K562 (cell line): ENCODE results near the gene GRIN2D. TPM values are rescaled to one million over a fixed set of nuclear protein-coding genes. Genes with fewer than 3 reads are reported as not detected.

Experiments
- ATAC-seq: fragments of 200-7000 bp; cut with Tn5 transposase; 3 replicates; pipeline ENCODE4 v1.9.1; 2020; ENCODE audit warnings: moderate library complexity
- BruUV-seq: library from RNA; stranded (reverse); fragments of 400-500 nt; replicated peaks from 2 replicates; lab custom pipeline; 2021; lab: Mats Ljungman, UMichigan
- CTCF ChIA-PET: fragments of 300-600 bp; formaldehyde crosslinking; extraction: SDS; loops from one replicate; lab custom pipeline; 2021; ENCODE audit warnings: low intra/inter-chr PET ratio; lab: Yijun Ruan, JAX
- POLR2A ChIA-PET: fragments of 300-600, 350-650 bp; sonication (Branson Sonifier 250); formaldehyde crosslinking; extraction: SDS; loops from one replicate; lab custom pipeline; 2021; ENCODE audit warnings: antibody characterized with exemption, inconsistent platforms; lab: Yijun Ruan, JAX
- DNase-seq, 4 experiments: peaks; one replicate each; pipeline versions ENCODE4 v3.0.0 to v3.0.0-alpha.2; 2011 to 2018; ENCODE audit warnings: low spot score in 3 of 4, mixed read lengths in 3 of 4; ENCODE audit errors: extremely low read depth in 1 of 4
- FAIRE-seq: peaks from 2 replicates; lab custom pipeline; 2011; peaks lifted over from hg19 to GRCh38; lab: Jason Lieb, UNC
- H2AFZ ChIP-seq: 2 replicates; pipeline ENCODE4 v1.6.0; 2011; ENCODE audit warnings: low read depth, low read length, control low read depth, inconsistent platforms
- H3K27ac ChIP-seq: fragments of 200-600 bp; 3 replicates; pipeline ENCODE4 v1.8.0; 2011; ENCODE audit warnings: low read depth, mild to moderate bottlenecking, control low read depth, inconsistent platforms, low read length, moderate library complexity, mixed read lengths; ENCODE audit errors: extremely low read depth
- H3K27me3 ChIP-seq, 2 experiments: fragments of 300-600 bp in 1 of 2; 2 replicates in 1 of 2; 3 replicates in 1 of 2; pipeline versions ENCODE4 v1.6.0 to v1.8.0; 2011; ENCODE audit warnings: inconsistent platforms in 2 of 2, low read length in 2 of 2, mild to moderate bottlenecking in 1 of 2, mixed read lengths in 1 of 2, moderate library complexity in 1 of 2; ENCODE audit not compliant: control insufficient read depth in 2 of 2, insufficient read depth in 2 of 2
- H3K36me3 ChIP-seq: fragments of 300-600 bp; 3 replicates; pipeline ENCODE4 v1.8.0; 2011; ENCODE audit warnings: mild to moderate bottlenecking, low read length, inconsistent platforms; ENCODE audit not compliant: control insufficient read depth, insufficient read depth
- H3K4me1 ChIP-seq, 2 experiments: fragments of 200-600 bp in 1 of 2; replicated peaks in 1 of 2; 2 replicates in 1 of 2; 3 replicates in 1 of 2; pipeline versions ENCODE4 v1.5.1 to v1.8.0; 2011; ENCODE audit warnings: inconsistent platforms in 2 of 2, low read length in 2 of 2, mild to moderate bottlenecking in 1 of 2, mixed read lengths in 1 of 2, moderate library complexity in 1 of 2; ENCODE audit not compliant: control insufficient read depth in 2 of 2, insufficient read depth in 2 of 2
- H3K4me2 ChIP-seq: 2 replicates; pipeline ENCODE4 v1.6.1; 2011; ENCODE audit warnings: low read length, control low read depth, inconsistent platforms, mixed read lengths; ENCODE audit not compliant: insufficient read depth
- H3K4me3 ChIP-seq: fragments of 200-600 bp; sonication (generic), shearing (Covaris generic); 2 replicates; pipeline ENCODE4 v1.5.1; 2016; ENCODE audit warnings: control low read depth, inconsistent platforms
- H3K79me2 ChIP-seq: fragments of 200-600 bp; 3 replicates; pipeline ENCODE4 v1.8.0; 2011; ENCODE audit warnings: low read length, inconsistent platforms; ENCODE audit not compliant: control insufficient read depth, insufficient read depth
- H3K9ac ChIP-seq, 2 experiments: 2 replicates each; pipeline versions ENCODE4 v1.6.0 to v1.6.1; 2011; ENCODE audit warnings: low read depth in 2 of 2, low read length in 2 of 2, control low read depth in 1 of 2, inconsistent platforms in 1 of 2, mild to moderate bottlenecking in 1 of 2, mixed read lengths in 1 of 2; ENCODE audit not compliant: insufficient read depth in 1 of 2
- H3K9me1 ChIP-seq: one replicate; pipeline ENCODE4 v1.6.0; 2011; ENCODE audit warnings: inconsistent platforms, mild to moderate bottlenecking, low read length, moderate library complexity; ENCODE audit not compliant: control insufficient read depth, insufficient read depth
- H3K9me3 ChIP-seq: replicated peaks from 2 replicates; pipeline ENCODE4 v1.5.1; 2011; ENCODE audit warnings: low read depth, low read length, inconsistent platforms; ENCODE audit not compliant: control insufficient read depth, insufficient read depth
- H4K20me1 ChIP-seq: replicated peaks from 2 replicates; pipeline ENCODE4 v1.6.1; 2011; ENCODE audit warnings: low read length, inconsistent platforms, mixed read lengths; ENCODE audit not compliant: control insufficient read depth, insufficient read depth
- GTF2E2 ChIP-seq: fragments of 200-800 bp; sonication (Bioruptor generic); IDR thresholded peaks from 2 replicates; pipeline ENCODE4 v1.6.1; 2016; ENCODE audit warnings: missing genetic modification characterization, missing compliant biosample characterization
- RBFOX2 ChIP-seq: fragments of 200-400 bp; formaldehyde crosslinking; IDR thresholded peaks from 2 replicates; pipeline ENCODE4 v1.6.1; 2017; ENCODE audit warnings: low read depth, mild to moderate bottlenecking, low read length, moderate library complexity
- ZFX ChIP-seq: sonication (generic); formaldehyde crosslinking; IDR thresholded peaks from 2 replicates; pipeline ENCODE4 v1.8.0; 2022; ENCODE audit warnings: mild to moderate bottlenecking, missing genetic modification reagents, moderate library complexity
- WGBS: fragments of 100-300 bp; shearing (Covaris generic); methylation state at CpG from one replicate; pipeline ENCODE4 v1.1.6; 2016; ENCODE audit warnings: low coverage, mixed read lengths; ENCODE audit not compliant: insufficient coverage; ENCODE audit errors: missing lambda C conversion rate; 5-methylcytosine and 5-hydroxymethylcytosine counted together
- in situ Hi-C: fragments of 300-500 bp; cut with MboI; formaldehyde crosslinking; loops from 4 replicates; pipeline ENCODE4 v1.15.0; 2018; ENCODE audit warnings: inconsistent platforms, mixed read lengths
- intact Hi-C: fragments of 100-400 bp; cut with micrococcal nuclease; formaldehyde crosslinking; loops from 2 replicates; pipeline ENCODE4 v1.14.2; 2022
- polyA plus RNA-seq, 8 experiments: library from polyadenylated mRNA; depleted of rRNA in 4 of 8; stranded (reverse) in 5 of 8; unstranded in 3 of 8; fragments of >200 nt; fragmentation: Nextera tagmentation in 2 of 8; fragmentation: Illumina TruSeq in 1 of 8; extraction: Ambion mirVana in 2 of 8; extraction: Trizol in 1 of 8; gene quantifications; 2 replicates each; pipeline versions ENCODE4 v1.2.1 to v1.2.3, GENCODE V29; 2011 to 2014; ENCODE audit warnings: inconsistent platforms in 1 of 8, missing spikeins in 1 of 8
- total RNA-seq, 7 experiments: library from RNA; depleted of rRNA in 6 of 7; stranded (reverse); fragments of >200 nt in 6 of 7; fragmentation: Illumina TruSeq in 2 of 7; extraction: Trizol in 2 of 7; gene quantifications; 2 replicates each; pipeline versions ENCODE4 v1.2.1 to v1.2.3, GENCODE V29; 2011 to 2021; ENCODE audit warnings: low replicate concordance in 1 of 7
- TF ChIP-seq, protein P1 (sequence below): fragments of 450-650 bp; IDR thresholded peaks from 2 replicates; pipeline ENCODE4 v1.6.1; 2014; ENCODE audit warnings: low read depth, mild to moderate bottlenecking, moderate library complexity, borderline replicate concordance
- TF ChIP-seq, protein P2 (sequence below): sonication (generic); formaldehyde crosslinking; IDR thresholded peaks from 2 replicates; pipeline ENCODE4 v1.8.1; 2022; ENCODE audit warnings: missing genetic modification reagents
- TF ChIP-seq, protein P3 (sequence below): sonication (generic); formaldehyde crosslinking; IDR thresholded peaks from 2 replicates; pipeline ENCODE4 v1.8.1; 2023; ENCODE audit warnings: missing genetic modification reagents, mild to moderate bottlenecking, borderline replicate concordance
- TF ChIP-seq, protein P4 (sequence below): sonication (generic); formaldehyde crosslinking; IDR thresholded peaks from 2 replicates; pipeline ENCODE4 v1.4.0; 2020; ENCODE audit warnings: mild to moderate bottlenecking, missing genetic modification reagents
- TF ChIP-seq, protein P5 (sequence below): sonication (generic); formaldehyde crosslinking; IDR thresholded peaks from 2 replicates; pipeline ENCODE4 v1.8.1; 2023; ENCODE audit warnings: mild to moderate bottlenecking, missing genetic modification reagents, moderate library complexity

The GRIN2D gene
- total and polyA plus RNA-seq, 9 of the 15 experiments (the other 6 are each of a cell fraction or from before 2014, with no cell fraction given): 0.32 to 31.5 (median 1.8) TPM

DNA sequence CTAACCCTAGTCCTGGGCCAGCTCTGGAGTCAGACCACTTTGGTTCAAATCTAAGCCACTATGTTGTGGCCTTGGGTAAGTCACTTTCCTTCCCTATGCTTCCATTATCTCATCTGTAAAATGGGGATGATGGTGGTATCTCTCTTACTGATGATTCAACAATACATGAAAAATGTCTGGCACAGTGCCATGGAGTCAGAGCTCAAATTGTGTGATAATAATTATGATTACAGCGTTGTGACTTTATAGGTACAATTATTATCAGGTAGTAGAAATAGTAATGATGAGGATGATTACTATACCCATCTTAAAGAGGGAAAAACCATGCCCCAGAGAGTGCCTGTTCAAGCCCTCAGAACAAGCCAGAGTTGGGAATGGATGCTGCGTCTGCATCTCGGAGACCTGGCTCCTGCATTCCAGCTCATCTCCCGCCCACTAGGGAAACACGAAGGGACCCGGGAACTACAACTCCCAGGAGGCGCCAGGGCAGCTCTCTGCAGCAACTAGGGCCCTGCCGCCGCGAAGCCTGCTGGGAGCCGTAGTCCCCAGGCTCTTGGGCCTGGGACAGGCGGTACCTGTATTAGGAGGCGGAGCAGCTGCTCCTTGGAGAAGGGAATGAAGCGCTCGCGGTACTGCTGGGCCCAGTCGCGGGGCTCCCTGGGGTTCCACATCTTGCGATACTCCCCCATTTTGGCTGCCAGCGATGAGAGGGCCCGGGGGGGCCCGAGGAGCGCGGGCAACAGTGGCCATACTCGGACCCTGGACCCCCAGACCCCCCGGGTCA is 30.6 kb upstream of the GRIN2D start:
- CTCF ChIA-PET: no interaction called here
- TF ChIP-seq, protein P1, sequence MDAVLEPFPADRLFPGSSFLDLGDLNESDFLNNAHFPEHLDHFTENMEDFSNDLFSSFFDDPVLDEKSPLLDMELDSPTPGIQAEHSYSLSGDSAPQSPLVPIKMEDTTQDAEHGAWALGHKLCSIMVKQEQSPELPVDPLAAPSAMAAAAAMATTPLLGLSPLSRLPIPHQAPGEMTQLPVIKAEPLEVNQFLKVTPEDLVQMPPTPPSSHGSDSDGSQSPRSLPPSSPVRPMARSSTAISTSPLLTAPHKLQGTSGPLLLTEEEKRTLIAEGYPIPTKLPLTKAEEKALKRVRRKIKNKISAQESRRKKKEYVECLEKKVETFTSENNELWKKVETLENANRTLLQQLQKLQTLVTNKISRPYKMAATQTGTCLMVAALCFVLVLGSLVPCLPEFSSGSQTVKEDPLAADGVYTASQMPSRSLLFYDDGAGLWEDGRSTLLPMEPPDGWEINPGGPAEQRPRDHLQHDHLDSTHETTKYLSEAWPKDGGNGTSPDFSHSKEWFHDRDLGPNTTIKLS: peak; percentile 92
- TF ChIP-seq GTF2E2 (tag) (no peak), ZFX (CRISPR knock-in tag) (peak; percentile 93), RBFOX2 (peak; percentile 77)
- TF ChIP-seq, protein P2, sequence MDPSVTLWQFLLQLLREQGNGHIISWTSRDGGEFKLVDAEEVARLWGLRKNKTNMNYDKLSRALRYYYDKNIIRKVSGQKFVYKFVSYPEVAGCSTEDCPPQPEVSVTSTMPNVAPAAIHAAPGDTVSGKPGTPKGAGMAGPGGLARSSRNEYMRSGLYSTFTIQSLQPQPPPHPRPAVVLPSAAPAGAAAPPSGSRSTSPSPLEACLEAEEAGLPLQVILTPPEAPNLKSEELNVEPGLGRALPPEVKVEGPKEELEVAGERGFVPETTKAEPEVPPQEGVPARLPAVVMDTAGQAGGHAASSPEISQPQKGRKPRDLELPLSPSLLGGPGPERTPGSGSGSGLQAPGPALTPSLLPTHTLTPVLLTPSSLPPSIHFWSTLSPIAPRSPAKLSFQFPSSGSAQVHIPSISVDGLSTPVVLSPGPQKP (CRISPR knock-in tag): no peak
- TF ChIP-seq, protein P3, sequence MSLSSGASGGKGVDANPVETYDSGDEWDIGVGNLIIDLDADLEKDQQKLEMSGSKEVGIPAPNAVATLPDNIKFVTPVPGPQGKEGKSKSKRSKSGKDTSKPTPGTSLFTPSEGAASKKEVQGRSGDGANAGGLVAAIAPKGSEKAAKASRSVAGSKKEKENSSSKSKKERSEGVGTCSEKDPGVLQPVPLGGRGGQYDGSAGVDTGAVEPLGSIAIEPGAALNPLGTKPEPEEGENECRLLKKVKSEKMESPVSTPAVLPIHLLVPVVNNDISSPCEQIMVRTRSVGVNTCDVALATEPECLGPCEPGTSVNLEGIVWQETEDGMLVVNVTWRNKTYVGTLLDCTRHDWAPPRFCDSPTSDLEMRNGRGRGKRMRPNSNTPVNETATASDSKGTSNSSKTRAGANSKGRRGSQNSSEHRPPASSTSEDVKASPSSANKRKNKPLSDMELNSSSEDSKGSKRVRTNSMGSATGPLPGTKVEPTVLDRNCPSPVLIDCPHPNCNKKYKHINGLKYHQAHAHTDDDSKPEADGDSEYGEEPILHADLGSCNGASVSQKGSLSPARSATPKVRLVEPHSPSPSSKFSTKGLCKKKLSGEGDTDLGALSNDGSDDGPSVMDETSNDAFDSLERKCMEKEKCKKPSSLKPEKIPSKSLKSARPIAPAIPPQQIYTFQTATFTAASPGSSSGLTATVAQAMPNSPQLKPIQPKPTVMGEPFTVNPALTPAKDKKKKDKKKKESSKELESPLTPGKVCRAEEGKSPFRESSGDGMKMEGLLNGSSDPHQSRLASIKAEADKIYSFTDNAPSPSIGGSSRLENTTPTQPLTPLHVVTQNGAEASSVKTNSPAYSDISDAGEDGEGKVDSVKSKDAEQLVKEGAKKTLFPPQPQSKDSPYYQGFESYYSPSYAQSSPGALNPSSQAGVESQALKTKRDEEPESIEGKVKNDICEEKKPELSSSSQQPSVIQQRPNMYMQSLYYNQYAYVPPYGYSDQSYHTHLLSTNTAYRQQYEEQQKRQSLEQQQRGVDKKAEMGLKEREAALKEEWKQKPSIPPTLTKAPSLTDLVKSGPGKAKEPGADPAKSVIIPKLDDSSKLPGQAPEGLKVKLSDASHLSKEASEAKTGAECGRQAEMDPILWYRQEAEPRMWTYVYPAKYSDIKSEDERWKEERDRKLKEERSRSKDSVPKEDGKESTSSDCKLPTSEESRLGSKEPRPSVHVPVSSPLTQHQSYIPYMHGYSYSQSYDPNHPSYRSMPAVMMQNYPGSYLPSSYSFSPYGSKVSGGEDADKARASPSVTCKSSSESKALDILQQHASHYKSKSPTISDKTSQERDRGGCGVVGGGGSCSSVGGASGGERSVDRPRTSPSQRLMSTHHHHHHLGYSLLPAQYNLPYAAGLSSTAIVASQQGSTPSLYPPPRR (CRISPR knock-in tag): 0 out of 2 replicates have a peak, but pooled peaks have one; percentile 32
- TF ChIP-seq, protein P4, sequence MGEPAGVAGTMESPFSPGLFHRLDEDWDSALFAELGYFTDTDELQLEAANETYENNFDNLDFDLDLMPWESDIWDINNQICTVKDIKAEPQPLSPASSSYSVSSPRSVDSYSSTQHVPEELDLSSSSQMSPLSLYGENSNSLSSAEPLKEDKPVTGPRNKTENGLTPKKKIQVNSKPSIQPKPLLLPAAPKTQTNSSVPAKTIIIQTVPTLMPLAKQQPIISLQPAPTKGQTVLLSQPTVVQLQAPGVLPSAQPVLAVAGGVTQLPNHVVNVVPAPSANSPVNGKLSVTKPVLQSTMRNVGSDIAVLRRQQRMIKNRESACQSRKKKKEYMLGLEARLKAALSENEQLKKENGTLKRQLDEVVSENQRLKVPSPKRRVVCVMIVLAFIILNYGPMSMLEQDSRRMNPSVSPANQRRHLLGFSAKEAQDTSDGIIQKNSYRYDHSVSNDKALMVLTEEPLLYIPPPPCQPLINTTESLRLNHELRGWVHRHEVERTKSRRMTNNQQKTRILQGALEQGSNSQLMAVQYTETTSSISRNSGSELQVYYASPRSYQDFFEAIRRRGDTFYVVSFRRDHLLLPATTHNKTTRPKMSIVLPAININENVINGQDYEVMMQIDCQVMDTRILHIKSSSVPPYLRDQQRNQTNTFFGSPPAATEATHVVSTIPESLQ (CRISPR knock-in tag): peak; percentile 79; the same call in 1 of the 2 replicates
- TF ChIP-seq, protein P5, sequence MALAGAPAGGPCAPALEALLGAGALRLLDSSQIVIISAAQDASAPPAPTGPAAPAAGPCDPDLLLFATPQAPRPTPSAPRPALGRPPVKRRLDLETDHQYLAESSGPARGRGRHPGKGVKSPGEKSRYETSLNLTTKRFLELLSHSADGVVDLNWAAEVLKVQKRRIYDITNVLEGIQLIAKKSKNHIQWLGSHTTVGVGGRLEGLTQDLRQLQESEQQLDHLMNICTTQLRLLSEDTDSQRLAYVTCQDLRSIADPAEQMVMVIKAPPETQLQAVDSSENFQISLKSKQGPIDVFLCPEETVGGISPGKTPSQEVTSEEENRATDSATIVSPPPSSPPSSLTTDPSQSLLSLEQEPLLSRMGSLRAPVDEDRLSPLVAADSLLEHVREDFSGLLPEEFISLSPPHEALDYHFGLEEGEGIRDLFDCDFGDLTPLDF (CRISPR knock-in tag): peak; percentile 36; the same call in 1 of the 2 replicates

More for the DNA sequence above, 30.6 kb upstream of the GRIN2D start:
- H3K27ac ChIP-seq: peak overlapping the region; percentile 96
- BruUV-seq: no TSS peak
- no peaks in the 10 kb centered on the region for H3K9me1 ChIP-seq
- H3K9me3 ChIP-seq: no peaks in the 10 kb centered on the region
- intact Hi-C loops: loop anchor here (5.0 kb wide), 1 partner anchor 41 kb away; a partner anchor contains a TSS
- H2AFZ ChIP-seq: peak overlapping the region; percentile 93
- peaks cover 4% of the 10 kb centered on the region; the same call in 1 of the 3 replicates for H3K79me2 ChIP-seq
- peaks cover 3% of the 10 kb centered on the region; the same call in 2 of the 3 replicates for H3K36me3 ChIP-seq
- H3K9ac ChIP-seq: peak overlapping the region; percentile 93 to 96
- H4K20me1 ChIP-seq: no peaks in the 10 kb centered on the region
- in situ Hi-C loops: no loop called here
- FAIRE-seq (peak; percentile 94), DNase-seq (peak; percentile 87 to 97 (median 88)), ATAC-seq (peak; percentile 92)
- no peaks in the 10 kb centered on the region for H3K27me3 ChIP-seq
- POLR2A ChIA-PET: interaction anchor here (0.6 to 2.5 kb wide), 15 partner anchors 9 to 1454 kb away, joined by 3 to 13 read pairs (median 3); partner anchors contain the start of genes KDELR1, RPL18 and SPHK2
- peak overlapping the region; percentile 52 for H3K4me3 ChIP-seq
- H3K4me2 ChIP-seq: peak overlapping the region; percentile 98
- 3% methylated on average over 26 of the region's 26 CpGs for WGBS
- H3K4me1 ChIP-seq: peaks cover 8 to 25% of the 10 kb centered on the region in 2 experiments
